ENCODE measurements around the gene ALPL. TPM values are rescaled to one million over a fixed set of nuclear protein-coding genes. Genes with fewer than 3 reads are reported as not detected.

The ALPL gene
- total RNA-seq, 1 experiment from 2014 or later, result 84.8 TPM

DNA sequence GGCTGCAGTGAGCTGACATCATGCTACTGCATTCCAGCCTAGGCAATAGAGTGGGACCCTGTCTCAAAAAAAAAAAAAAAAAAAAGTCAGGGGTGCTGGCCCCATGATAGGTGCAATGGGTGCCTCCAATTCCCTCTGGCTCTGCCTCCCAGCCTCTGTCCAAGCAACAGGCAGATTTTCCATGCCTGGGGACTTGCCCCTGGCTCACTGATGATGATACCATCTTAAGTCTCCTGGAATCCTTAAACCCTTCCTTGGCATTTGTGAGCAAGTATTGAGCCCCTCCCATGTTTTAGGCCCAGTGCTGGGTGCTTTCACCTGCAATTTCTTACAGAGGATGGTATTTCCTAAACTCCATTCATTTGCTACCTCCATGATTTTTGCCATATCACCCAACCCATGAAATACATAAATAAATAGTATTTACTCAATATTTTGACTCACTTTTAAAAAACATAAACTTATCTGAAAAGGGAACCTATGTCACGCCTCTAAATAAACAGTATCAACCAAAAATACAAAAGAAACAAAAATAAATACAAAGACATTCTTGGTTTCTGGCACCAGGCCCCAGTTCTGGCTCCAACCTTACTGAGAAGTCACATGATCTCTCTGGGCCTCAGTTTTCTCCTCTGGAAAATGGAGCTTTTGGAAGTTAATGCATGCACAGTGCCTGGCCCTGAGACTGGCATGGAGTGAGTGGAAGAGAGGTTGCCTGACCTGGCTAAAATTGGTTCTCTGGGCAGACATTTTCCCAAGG, 1.5 kb upstream of the ALPL start:
- no peak overlapping the region for H2AFZ ChIP-seq (ENCODE audit: low read length)
- peaks cover 6% of the 10 kb centered on the region; the same call in 1 of the 2 replicates for H3K79me2 ChIP-seq (ENCODE audit: insufficient read depth, low read length)
- Mint-ChIP-seq H3K36me3 (ENCODE audit: insufficient read depth in 1 of 3, low read depth in 3 of 3) (peaks cover 0 to 14% (median 11%) of the 10 kb centered on the region in 3 experiments; a peak in 3 of 7 replicates), H3K4me3 (peak overlapping the region in 1 of 2 experiments; percentile 46; a peak in 1 of 5 replicates), H3K9me3 (no peaks in the 10 kb centered on the region; a peak in 1 of 5 replicates), H3K4me1 (peaks cover 31 to 32% of the 10 kb centered on the region in 2 experiments), H3K27ac (no peak overlapping the region), H3K27me3 (ENCODE audit: low read depth) (peaks cover 32% of the 10 kb centered on the region)
- no peak overlapping the region for H3K4ac ChIP-seq (ENCODE audit: low read depth, low read length)
- no peak overlapping the region for H2BK5ac ChIP-seq (ENCODE audit: insufficient read length, low read length)
- H3K56ac ChIP-seq (ENCODE audit: insufficient read length, low read depth, low read length), result no peak overlapping the region
- peaks cover 3% of the 10 kb centered on the region; the same call in 1 of the 2 replicates for H3K27me3 ChIP-seq (ENCODE audit: insufficient read depth, low read length)
- no peak overlapping the region for H3K23ac ChIP-seq (ENCODE audit: insufficient read length, low read depth, low read length)
- H3K4me2 ChIP-seq (ENCODE audit: insufficient read depth, insufficient read length, low read length), result no peak overlapping the region
- no peak overlapping the region for H2AK5ac ChIP-seq (ENCODE audit: insufficient read length, low read length)
- H3K9me3 ChIP-seq (ENCODE audit: control insufficient read depth, low read depth, low read length), result no peaks in the 10 kb centered on the region
- H3K14ac ChIP-seq (ENCODE audit: insufficient read depth, low read length), result no peak overlapping the region
- no peak overlapping the region for H3K18ac ChIP-seq (ENCODE audit: insufficient read length, low read depth, low read length)
- H4K91ac ChIP-seq (ENCODE audit: insufficient read length, low read depth, low read length), result no peak overlapping the region
- H3T11ph ChIP-seq (ENCODE audit: low read length), result no peak overlapping the region
- no peak overlapping the region for H4K5ac ChIP-seq (ENCODE audit: insufficient read length, low read depth, low read length)
- peaks cover 11% of the 10 kb centered on the region for H3K23me2 ChIP-seq (ENCODE audit: insufficient read length, low read depth, low read length, poor library complexity, severe bottlenecking)
- H4K8ac ChIP-seq (replicated peaks; ENCODE audit: insufficient read length, low read depth, low read length), result no peak overlapping the region
- no peaks in the 10 kb centered on the region for H3K79me1 ChIP-seq (ENCODE audit: insufficient read depth, low read depth, low read length, poor library complexity, severe bottlenecking)
- no peak for TF ChIP-seq CTCF (conservative IDR thresholded peaks at IDR 0.05)
- no CpG with 5 or more reads among the region's 1 CpG for WGBS (ENCODE audit: extremely low coverage, insufficient read length, low lambda C conversion rate)
- no peak overlapping the region for H3K9ac ChIP-seq (ENCODE audit: extremely low read depth, insufficient read length, low read length)
- no peak overlapping the region for H2BK12ac ChIP-seq (ENCODE audit: insufficient read length, low read depth, low read length)
- H3K27ac ChIP-seq (ENCODE audit: insufficient read length, low read depth, low read length), result no peak overlapping the region
- H4K20me1 ChIP-seq (ENCODE audit: control insufficient read depth, insufficient read depth, insufficient read length), result no peaks in the 10 kb centered on the region
- H2BK15ac ChIP-seq (ENCODE audit: low read depth, low read length), result no peak overlapping the region
- no peak overlapping the region for H2BK120ac ChIP-seq (ENCODE audit: low read depth, low read length, poor library complexity, severe bottlenecking)
- H2BK20ac ChIP-seq (ENCODE audit: low read depth, low read length, poor library complexity, severe bottlenecking), result no peak overlapping the region
- no peak for DNase-seq
- 0 out of 2 replicates have a peak, but pooled peaks cover 2% of the 10 kb centered on the region for H3K4me1 ChIP-seq (ENCODE audit: insufficient read depth, low read length)
